DOHH2 (cell line): ENCODE measurements around the gene CTSD.

Experiments used
- H3F3A ChIP-seq: fragments of 200-600 bp; sonication (generic), shearing (Covaris generic); 2 replicates; pipeline ENCODE4 v1.6.0; 2016; ENCODE audit warnings: antibody characterized with exemption, mild to moderate bottlenecking; ENCODE audit not compliant: control insufficient read depth, insufficient read depth
- H3K27ac ChIP-seq: fragments of 200-600 bp; sonication (generic); 2 replicates; pipeline ENCODE4 v1.5.1; 2014; ENCODE audit warnings: low read depth, mild to moderate bottlenecking, low read length, moderate library complexity
- H3K27me3 ChIP-seq: fragments of 200-600 bp; sonication (generic); 2 replicates; pipeline ENCODE4 v1.6.1; 2014; ENCODE audit warnings: mild to moderate bottlenecking, low read length, mixed read lengths; ENCODE audit not compliant: control insufficient read depth
- H3K36me3 ChIP-seq: fragments of 200-600 bp; sonication (generic); 2 replicates; pipeline ENCODE4 v1.6.1; 2014; ENCODE audit warnings: mild to moderate bottlenecking, low read length, moderate library complexity, mixed read lengths; ENCODE audit not compliant: control insufficient read depth
- H3K4me1 ChIP-seq: fragments of 200-600 bp; sonication (generic); 2 replicates; pipeline ENCODE4 v1.6.1; 2014; ENCODE audit warnings: mild to moderate bottlenecking, low read length, mixed read lengths; ENCODE audit not compliant: control insufficient read depth
- H3K4me2 ChIP-seq: fragments of 200-600 bp; sonication (generic); 2 replicates; pipeline ENCODE4 v1.6.0; 2014; ENCODE audit warnings: mild to moderate bottlenecking, low read length, moderate library complexity
- H3K4me3 ChIP-seq: fragments of 200-600 bp; sonication (generic); 2 replicates; pipeline ENCODE4 v1.5.1; 2014; ENCODE audit warnings: mild to moderate bottlenecking, low read length, mixed read lengths
- H3K79me2 ChIP-seq: fragments of 200-600 bp; sonication (generic); 2 replicates; pipeline ENCODE4 v1.6.1; 2014; ENCODE audit warnings: mild to moderate bottlenecking, low read length, mixed read lengths; ENCODE audit not compliant: control insufficient read depth
- H3K9me2 ChIP-seq: fragments of 200-600 bp; sonication (generic); replicated peaks from 2 replicates; pipeline ENCODE4 v1.6.1; 2014; ENCODE audit warnings: mild to moderate bottlenecking, low read length, mixed read lengths; ENCODE audit not compliant: control insufficient read depth
- H3K9me3 ChIP-seq: fragments of 200-600 bp; sonication (generic); 2 replicates; pipeline ENCODE4 v1.6.1; 2014; ENCODE audit warnings: antibody characterized with exemption, low read length, mixed read lengths; ENCODE audit not compliant: control insufficient read depth, insufficient read depth
- H4K20me1 ChIP-seq: fragments of 200-600 bp; sonication (generic); 2 replicates; pipeline ENCODE4 v1.6.0; 2014; ENCODE audit warnings: low read depth, mild to moderate bottlenecking, antibody characterized with exemption, low read length, moderate library complexity; ENCODE audit not compliant: control insufficient read depth, insufficient read depth
- CTCF ChIP-seq: fragments of 200-600 bp; sonication (generic); IDR thresholded peaks from one replicate; pipeline ENCODE4 v1.5.1; 2014; ENCODE audit warnings: antibody characterized with exemption, mild to moderate bottlenecking, low read depth, low read length; ENCODE audit not compliant: poor library complexity, severe bottlenecking
- EZH2phosphoT487 ChIP-seq: fragments of 200-600 bp; sonication (generic); IDR thresholded peaks from 2 replicates; pipeline ENCODE4 v1.6.1; 2017; ENCODE audit warnings: borderline replicate concordance, mild to moderate bottlenecking, antibody characterized with exemption, low read length, moderate library complexity, mixed read lengths

Gene CTSD

DNA sequence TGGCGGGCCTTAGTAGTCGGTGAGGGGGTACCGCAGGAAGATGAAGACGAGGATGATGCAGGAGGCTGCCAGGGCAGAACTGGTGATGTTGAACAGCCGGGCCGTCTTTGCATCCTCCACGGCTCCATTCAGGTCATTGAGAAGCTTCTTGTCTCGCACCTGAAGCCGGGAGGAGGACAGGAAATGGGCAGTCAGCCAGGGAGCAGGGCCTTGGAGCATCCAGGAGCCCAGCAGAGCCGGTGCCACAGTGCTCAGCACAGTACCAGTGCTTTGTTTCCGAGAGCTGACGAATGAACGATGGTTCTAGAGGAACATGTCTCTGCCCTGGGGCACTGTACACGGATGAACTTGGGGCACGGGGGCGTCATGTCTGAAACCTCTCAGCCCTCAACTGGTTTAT lies 28.5 kb downstream of the CTSD start:
- Histone ChIP-seq H3K9me3 (peaks cover 16% of the 10 kb centered on the region; the same call in 1 of the 2 replicates), H3K9me2 (no peaks in the 10 kb centered on the region), H3K4me3 (no peak overlapping the region), H3K36me3 (no peaks in the 10 kb centered on the region), H3K79me2 (no peaks in the 10 kb centered on the region), H3K4me2 (no peak overlapping the region), H3K27me3 (no peaks in the 10 kb centered on the region), H3K4me1 (no peaks in the 10 kb centered on the region), H3K27ac (no peak overlapping the region), H4K20me1 (no peaks in the 10 kb centered on the region), H3F3A (no peaks in the 10 kb centered on the region)
- TF ChIP-seq EZH2phosphoT487 (no peak), CTCF (no peak)

- H3K27me3 ChIP-seq: no peaks in the 10 kb centered on the region
- no peak overlapping the region for H3K27ac ChIP-seq
- TF ChIP-seq CTCF: no peak
- TF ChIP-seq EZH2phosphoT487: no peak
- H3K9me2 ChIP-seq: no peaks in the 10 kb centered on the region
- H3K36me3 ChIP-seq: no peaks in the 10 kb centered on the region
- no peaks in the 10 kb centered on the region for H3F3A ChIP-seq
- H3K79me2 ChIP-seq: no peaks in the 10 kb centered on the region
- H4K20me1 ChIP-seq: no peaks in the 10 kb centered on the region
- H3K4me2 ChIP-seq: no peak overlapping the region
- no peaks in the 10 kb centered on the region for H3K4me1 ChIP-seq
- H3K9me3 ChIP-seq: peaks cover 16% of the 10 kb centered on the region; the same call in 1 of the 2 replicates
- no peak overlapping the region for H3K4me3 ChIP-seq
Observed at GRCh38 chr11:1734641-1735081, 29.1 kb downstream of the CTSD start.

DNA sequence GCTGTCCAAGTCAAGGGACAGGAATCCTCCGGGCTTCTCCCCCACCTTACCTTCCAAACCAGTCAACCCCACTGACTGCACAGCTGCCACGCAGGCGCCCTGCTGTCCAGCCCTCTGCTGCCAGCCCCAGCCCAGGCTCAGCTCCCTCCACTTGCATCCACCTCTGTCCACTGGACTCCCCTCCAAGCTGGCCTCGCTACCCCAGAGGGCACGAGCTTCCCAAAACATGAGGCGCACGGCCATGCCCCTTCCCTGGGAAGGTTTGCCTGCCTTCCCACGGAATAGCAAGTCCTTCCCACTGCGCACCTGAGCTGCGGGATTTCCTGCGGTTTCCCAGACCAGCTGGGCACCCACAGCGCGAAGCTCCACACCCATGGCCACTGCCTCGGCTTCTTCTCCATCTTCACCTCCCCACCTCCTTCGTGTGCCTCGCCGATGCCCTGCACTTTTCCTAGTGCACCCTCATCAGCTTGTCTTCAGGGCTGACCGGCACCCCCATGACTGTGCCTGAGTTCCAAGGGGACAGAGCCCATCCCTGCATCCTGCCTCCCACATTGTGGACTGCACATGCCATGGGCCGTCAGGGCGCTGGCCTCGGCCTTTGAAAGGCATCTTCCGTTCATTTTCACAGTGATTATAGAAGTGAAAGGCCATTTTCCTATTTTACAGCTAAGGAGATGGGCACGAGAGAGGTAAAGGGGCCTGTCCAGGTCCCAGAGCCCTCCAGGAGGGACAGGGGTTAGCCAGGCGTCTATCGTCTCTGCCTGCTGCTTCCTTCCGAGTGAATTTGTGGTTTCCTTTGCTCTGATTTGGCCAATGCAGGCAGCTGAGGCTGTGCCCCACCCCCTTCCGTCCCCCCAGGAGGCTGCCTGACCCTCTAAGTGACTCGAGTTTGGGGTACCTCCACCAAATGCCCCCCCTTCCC lies 29.7 kb downstream of the CTSD start:
- H3K4me2 ChIP-seq: no peak overlapping the region
- H3K79me2 ChIP-seq: no peaks in the 10 kb centered on the region
- H3K27ac ChIP-seq: no peak overlapping the region
- H3K9me2 ChIP-seq: no peaks in the 10 kb centered on the region
- H3K9me3 ChIP-seq: peaks cover 16% of the 10 kb centered on the region; the same call in 1 of the 2 replicates
- no peak for TF ChIP-seq CTCF
- TF ChIP-seq EZH2phosphoT487: no peak
- H3K36me3 ChIP-seq: no peaks in the 10 kb centered on the region
- no peaks in the 10 kb centered on the region for H3F3A ChIP-seq
- no peaks in the 10 kb centered on the region for H3K27me3 ChIP-seq
- no peaks in the 10 kb centered on the region for H3K4me1 ChIP-seq
- H3K4me3 ChIP-seq: no peak overlapping the region
- no peaks in the 10 kb centered on the region for H4K20me1 ChIP-seq
